Measurements from ENCODE around the gene ACSS1.

DNA sequence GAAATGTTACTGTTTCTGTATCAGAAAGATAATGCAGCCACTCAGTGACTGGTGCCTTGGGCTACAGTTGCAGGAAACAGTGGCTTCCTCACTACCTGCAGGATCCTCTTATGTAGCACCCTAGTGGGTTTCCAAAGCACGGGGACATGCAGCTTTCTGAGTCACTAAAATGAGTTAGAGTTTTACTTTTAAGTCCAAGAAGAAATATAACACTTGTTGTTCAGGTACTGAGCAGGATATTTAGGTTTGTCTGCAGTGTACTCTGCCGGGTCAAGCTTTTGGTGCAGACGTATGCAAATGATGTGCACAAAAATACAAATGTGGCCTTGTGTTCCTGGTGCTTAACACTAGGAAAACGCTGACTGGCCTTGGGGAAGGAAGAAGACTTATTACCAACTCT lies 22.0 kb downstream of the ACSS1 start:
- no peak for TF ChIP-seq CSDC2 (CRISPR knock-in tag; IDR thresholded peaks at IDR 0.05)
- TF ChIP-seq ZFP3 (CRISPR knock-in tag; IDR thresholded peaks at IDR 0.05): no peak
- TF ChIP-seq, protein P1, sequence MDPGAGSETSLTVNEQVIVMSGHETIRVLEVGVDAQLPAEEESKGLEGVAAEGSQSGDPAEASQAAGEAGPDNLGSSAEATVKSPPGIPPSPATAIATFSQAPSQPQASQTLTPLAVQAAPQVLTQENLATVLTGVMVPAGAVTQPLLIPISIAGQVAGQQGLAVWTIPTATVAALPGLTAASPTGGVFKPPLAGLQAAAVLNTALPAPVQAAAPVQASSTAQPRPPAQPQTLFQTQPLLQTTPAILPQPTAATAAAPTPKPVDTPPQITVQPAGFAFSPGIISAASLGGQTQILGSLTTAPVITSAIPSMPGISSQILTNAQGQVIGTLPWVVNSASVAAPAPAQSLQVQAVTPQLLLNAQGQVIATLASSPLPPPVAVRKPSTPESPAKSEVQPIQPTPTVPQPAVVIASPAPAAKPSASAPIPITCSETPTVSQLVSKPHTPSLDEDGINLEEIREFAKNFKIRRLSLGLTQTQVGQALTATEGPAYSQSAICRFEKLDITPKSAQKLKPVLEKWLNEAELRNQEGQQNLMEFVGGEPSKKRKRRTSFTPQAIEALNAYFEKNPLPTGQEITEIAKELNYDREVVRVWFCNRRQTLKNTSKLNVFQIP (CRISPR knock-in tag; IDR thresholded peaks at IDR 0.05; ENCODE audit: borderline replicate concordance, low read depth): no peak
- TF ChIP-seq ISL1 (CRISPR knock-in tag; IDR thresholded peaks at IDR 0.05): no peak
- no peak for TF ChIP-seq ARNTL (CRISPR knock-in tag; IDR thresholded peaks at IDR 0.05; ENCODE audit: borderline replicate concordance, low read depth)
- TF ChIP-seq TCF4 (CRISPR knock-in tag; IDR thresholded peaks at IDR 0.05; ENCODE audit: borderline replicate concordance): no peak
- TF ChIP-seq BACH2 (CRISPR knock-in tag; IDR thresholded peaks at IDR 0.05; ENCODE audit: borderline replicate concordance): no peak

All from SK-N-SH treated with all-trans-retinoic acid at 6 μM for 48 hours (cell line).